HEK293T (cell line): ENCODE measurements around the gene MEGF8.

Experiments used
- BHLHE40 ChIP-seq: fragments of 450-650 bp; IDR thresholded peaks from 2 replicates; pipeline ENCODE4 v1.6.1; 2016; ENCODE audit warnings: mild to moderate bottlenecking, moderate library complexity, borderline replicate concordance
- ELF4 ChIP-seq: fragments of 450-650 bp; IDR thresholded peaks from 2 replicates; pipeline ENCODE4 v1.6.1; 2017; ENCODE audit warnings: antibody characterized with exemption
- FOXA1 ChIP-seq: fragments of 450-650 bp; IDR thresholded peaks from 2 replicates; pipeline ENCODE4 v1.6.1; 2016; ENCODE audit warnings: mild to moderate bottlenecking
- FOXM1 ChIP-seq: fragments of 450-650 bp; IDR thresholded peaks from 2 replicates; pipeline ENCODE4 v1.6.1; 2017; ENCODE audit warnings: mild to moderate bottlenecking, borderline replicate concordance
- HDGF ChIP-seq: fragments of 450-650 bp; IDR thresholded peaks from 2 replicates; pipeline ENCODE4 v1.6.1; 2017; ENCODE audit warnings: antibody characterized with exemption, borderline replicate concordance
- LEF1 ChIP-seq: fragments of 450-650 bp; IDR thresholded peaks from 2 replicates; pipeline ENCODE4 v1.6.1; 2017; ENCODE audit warnings: mild to moderate bottlenecking, borderline replicate concordance
- PKNOX1 ChIP-seq: fragments of 450-650 bp; IDR thresholded peaks from 2 replicates; pipeline ENCODE4 v1.6.1; 2016
- SP1 ChIP-seq: fragments of 450-650 bp; IDR thresholded peaks from 2 replicates; pipeline ENCODE4 v1.6.1; 2017

- TF ChIP-seq PKNOX1 (no peak), HDGF (no peak), SP1 (no peak), BHLHE40 (no peak), FOXA1 (no peak), FOXM1 (no peak), ELF4 (no peak), LEF1 (no peak)
These were observed 1.5 kb downstream of the MEGF8 start for GRCh38 chr19:42326969-42327368.
